Trophoblast cell (in vitro differentiated cells and primary cell): ENCODE data around the gene PALLD.

Experiments
- DNase-seq, 2 donors: peaks; one replicate each; pipeline ENCODE4 v3.0.0-alpha.2; 2016
- H2AFZ ChIP-seq: 2 replicates; pipeline ENCODE4 v1.6.1; 2013; ENCODE audit warnings: low read length, moderate library complexity, mild to moderate bottlenecking; ENCODE audit not compliant: insufficient read depth, poor library complexity
- H2AK5ac ChIP-seq: 2 replicates; pipeline ENCODE4 v1.6.1; 2013; ENCODE audit warnings: mild to moderate bottlenecking, low read length
- H2BK120ac ChIP-seq: 2 replicates; pipeline ENCODE4 v1.6.1; 2013; ENCODE audit warnings: low read length, mild to moderate bottlenecking, moderate library complexity; ENCODE audit not compliant: insufficient read depth, poor library complexity
- H2BK12ac ChIP-seq: 2 replicates; pipeline ENCODE4 v1.6.1; 2013; ENCODE audit warnings: mild to moderate bottlenecking, low read length, moderate library complexity
- H2BK5ac ChIP-seq: 2 replicates; pipeline ENCODE4 v1.6.1; 2013; ENCODE audit warnings: low read length, low read depth, moderate library complexity, mild to moderate bottlenecking; ENCODE audit not compliant: poor library complexity
- H3K14ac ChIP-seq: 2 replicates; pipeline ENCODE4 v1.6.1; 2013; ENCODE audit warnings: mild to moderate bottlenecking, low read length
- H3K18ac ChIP-seq: 2 replicates; pipeline ENCODE4 v1.6.1; 2013; ENCODE audit warnings: mild to moderate bottlenecking, low read length
- H3K23ac ChIP-seq: 2 replicates; pipeline ENCODE4 v1.6.1; 2013; ENCODE audit warnings: low read length
- H3K27ac ChIP-seq: 2 replicates; pipeline ENCODE4 v1.5.1; 2013; ENCODE audit warnings: low read depth, mild to moderate bottlenecking, inconsistent platforms, low read length, moderate library complexity
- H3K27me3 ChIP-seq: 2 replicates; pipeline ENCODE4 v1.6.1; 2013; ENCODE audit warnings: inconsistent platforms, mild to moderate bottlenecking, low read length, moderate library complexity; ENCODE audit not compliant: insufficient read depth
- H3K36me3 ChIP-seq, 2 experiments: 1 replicate in 1 of 2; 2 replicates in 1 of 2; pipeline ENCODE4 v1.6.1; 2013; ENCODE audit warnings: low read length in 2 of 2, mild to moderate bottlenecking in 2 of 2, moderate library complexity in 1 of 2; ENCODE audit not compliant: insufficient read depth in 2 of 2, control insufficient read depth in 1 of 2
- H3K4ac ChIP-seq: 2 replicates; pipeline ENCODE4 v1.6.1; 2013; ENCODE audit warnings: low read depth, mild to moderate bottlenecking, low read length, moderate library complexity
- H3K4me1 ChIP-seq, 2 experiments: 1 replicate in 1 of 2; 2 replicates in 1 of 2; pipeline ENCODE4 v1.6.1; 2013; ENCODE audit warnings: low read length in 2 of 2, mild to moderate bottlenecking in 2 of 2, moderate library complexity in 1 of 2; ENCODE audit not compliant: insufficient read depth in 2 of 2, control insufficient read depth in 1 of 2
- H3K4me2 ChIP-seq: 2 replicates; pipeline ENCODE4 v1.6.1; 2013; ENCODE audit warnings: inconsistent platforms, mild to moderate bottlenecking, low read length, moderate library complexity
- H3K4me3 ChIP-seq: 2 replicates; pipeline ENCODE4 v1.5.1; 2013; ENCODE audit warnings: mild to moderate bottlenecking, low read depth, low read length, inconsistent platforms
- H3K79me1 ChIP-seq: one replicate; pipeline ENCODE4 v1.6.1; 2013; ENCODE audit warnings: low read length
- H3K79me2 ChIP-seq: 2 replicates; pipeline ENCODE4 v1.6.1; 2013; ENCODE audit warnings: low read length, mild to moderate bottlenecking; ENCODE audit not compliant: control insufficient read depth, insufficient read depth, poor library complexity
- H3K9ac ChIP-seq: 2 replicates; pipeline ENCODE4 v1.6.1; 2013; ENCODE audit warnings: mild to moderate bottlenecking, low read length
- H3K9me3 ChIP-seq: 2 replicates; pipeline ENCODE4 v1.6.1; 2013; ENCODE audit warnings: low read depth, mild to moderate bottlenecking, control low read depth, inconsistent platforms, low read length; ENCODE audit not compliant: insufficient read depth
- H4K12ac ChIP-seq: 2 replicates; pipeline ENCODE4 v1.6.1; 2013; ENCODE audit warnings: low read depth, mild to moderate bottlenecking, low read length, moderate library complexity
- H4K8ac ChIP-seq: 2 replicates; pipeline ENCODE4 v1.6.1; 2013; ENCODE audit warnings: low read depth, mild to moderate bottlenecking, low read length, moderate library complexity
- H4K91ac ChIP-seq: one replicate; pipeline ENCODE4 v1.6.1; 2013; ENCODE audit warnings: low read depth, mild to moderate bottlenecking, low read length, moderate library complexity
- WGBS: extraction: QIAGEN DNeasy Blood & Tissue Kit; methylation state at CpG from one replicate; pipeline ENCODE4 v1.1.7; 2013; ENCODE audit warnings: missing lambda C conversion rate; ENCODE audit not compliant: insufficient read length, insufficient coverage; ENCODE audit errors: extremely low coverage; 5-methylcytosine and 5-hydroxymethylcytosine counted together

Gene PALLD

GRCh38 chr4:168787334-168787733 is 290.5 kb downstream of the PALLD start:
- DNase-seq, result peak in 1 of 2 donors; percentile 58
- Histone ChIP-seq H3K9me3 (peaks cover 1% of the 10 kb centered on the region), H3K4ac (no peak overlapping the region), H3K4me2 (no peak overlapping the region), H3K79me1 (peaks cover 16% of the 10 kb centered on the region), H3K27me3 (no peaks in the 10 kb centered on the region), H2BK120ac (no peak overlapping the region), H3K18ac (no peak overlapping the region), H2BK5ac (no peak overlapping the region), H3K36me3 (peaks cover 2% of the 10 kb centered on the region in 2 experiments), H3K79me2 (no peaks in the 10 kb centered on the region), H3K4me3 (no peak overlapping the region), H2AK5ac (no peak overlapping the region), H4K91ac (no peak overlapping the region), H3K27ac (no peak overlapping the region), H3K23ac (no peak overlapping the region), H2BK12ac (no peak overlapping the region), H4K8ac (no peak overlapping the region), H2AFZ (no peak overlapping the region), H4K12ac (no peak overlapping the region), H3K9ac (no peak overlapping the region), H3K4me1 (peaks cover 9 to 14% of the 10 kb centered on the region in 2 experiments), H3K14ac (no peak overlapping the region)
- WGBS, result no CpG with 5 or more reads among the region's 1 CpG

GRCh38 chr4:168787801-168788595 is 291.1 kb downstream of the PALLD start:
- H4K8ac ChIP-seq, result no peak overlapping the region
- H3K4me3 ChIP-seq, result no peak overlapping the region
- H3K9ac ChIP-seq, result peak overlapping the region; percentile 12
- H3K9me3 ChIP-seq, result peaks cover 1% of the 10 kb centered on the region
- DNase-seq, result peak in 1 of 2 donors; percentile 81
- H3K23ac ChIP-seq, result no peak overlapping the region
- H2BK12ac ChIP-seq, result peak overlapping the region; percentile 77
- no peak overlapping the region for H2AFZ ChIP-seq
- no peaks in the 10 kb centered on the region for H3K27me3 ChIP-seq
- no peak overlapping the region for H3K4me2 ChIP-seq
- H4K91ac ChIP-seq, result no peak overlapping the region
- no peak overlapping the region for H2BK5ac ChIP-seq
- peak overlapping the region; percentile 7 for H3K14ac ChIP-seq
- no peaks in the 10 kb centered on the region for H3K79me2 ChIP-seq
- no peak overlapping the region for H2BK120ac ChIP-seq
- peak overlapping the region; percentile 53 for H2AK5ac ChIP-seq
- no peak overlapping the region for H3K27ac ChIP-seq
- H3K18ac ChIP-seq, result peak overlapping the region; percentile 25
- peaks cover 2% of the 10 kb centered on the region in 2 experiments for H3K36me3 ChIP-seq
- no CpG with 5 or more reads among the region's 10 CpGs for WGBS
- peaks cover 16% of the 10 kb centered on the region for H3K79me1 ChIP-seq
- no peak overlapping the region for H4K12ac ChIP-seq
- H3K4me1 ChIP-seq, result peaks cover 9 to 14% of the 10 kb centered on the region in 2 experiments
- H3K4ac ChIP-seq, result peak overlapping the region; percentile 67

- no peaks in the 10 kb centered on the region for H3K79me2 ChIP-seq
- no peak overlapping the region for H3K4me3 ChIP-seq
- no peak overlapping the region for H4K8ac ChIP-seq
- no peak overlapping the region for H2AK5ac ChIP-seq
- H3K14ac ChIP-seq, result no peak overlapping the region
- no peak overlapping the region for H2BK120ac ChIP-seq
- no peak overlapping the region for H2BK12ac ChIP-seq
- H3K4ac ChIP-seq, result no peak overlapping the region
- no peak overlapping the region for H3K4me2 ChIP-seq
- H3K9ac ChIP-seq, result no peak overlapping the region
- H2BK5ac ChIP-seq, result no peak overlapping the region
- H3K36me3 ChIP-seq, result peaks cover 2 to 6% of the 10 kb centered on the region in 2 experiments
- H4K12ac ChIP-seq, result no peak overlapping the region
- H3K27me3 ChIP-seq, result no peaks in the 10 kb centered on the region
- H3K27ac ChIP-seq, result no peak overlapping the region
- no peak overlapping the region for H2AFZ ChIP-seq
- H3K23ac ChIP-seq, result no peak overlapping the region
- H3K18ac ChIP-seq, result no peak overlapping the region
- peaks cover 3% of the 10 kb centered on the region for H3K79me1 ChIP-seq
- no peak overlapping the region for H4K91ac ChIP-seq
- peaks cover 3% of the 10 kb centered on the region for H3K9me3 ChIP-seq
- DNase-seq, result no peak
- peaks cover 8 to 12% of the 10 kb centered on the region in 2 experiments for H3K4me1 ChIP-seq
These were observed 294.0 kb downstream of the PALLD start for GRCh38 chr4:168790898-168791297.

GRCh38 chr4:168791376-168791775 is 294.5 kb downstream of the PALLD start:
- H3K9ac ChIP-seq, result no peak overlapping the region
- H3K4ac ChIP-seq, result no peak overlapping the region
- H2BK12ac ChIP-seq, result no peak overlapping the region
- WGBS, result no CpG with 5 or more reads among the region's 5 CpGs
- no peak overlapping the region for H3K18ac ChIP-seq
- no peak for DNase-seq
- H3K14ac ChIP-seq, result no peak overlapping the region
- no peak overlapping the region for H3K4me3 ChIP-seq
- no peaks in the 10 kb centered on the region for H3K79me2 ChIP-seq
- H3K79me1 ChIP-seq, result peaks cover 3% of the 10 kb centered on the region
- H3K36me3 ChIP-seq, result peaks cover 2 to 6% of the 10 kb centered on the region in 2 experiments
- H3K27ac ChIP-seq, result no peak overlapping the region
- H4K12ac ChIP-seq, result no peak overlapping the region
- H2AK5ac ChIP-seq, result no peak overlapping the region
- no peak overlapping the region for H4K91ac ChIP-seq
- H3K27me3 ChIP-seq, result no peaks in the 10 kb centered on the region
- H3K23ac ChIP-seq, result no peak overlapping the region
- H3K4me2 ChIP-seq, result no peak overlapping the region
- H2BK120ac ChIP-seq, result no peak overlapping the region
- no peak overlapping the region for H2AFZ ChIP-seq
- H2BK5ac ChIP-seq, result no peak overlapping the region
- H3K9me3 ChIP-seq, result peaks cover 3% of the 10 kb centered on the region
- H4K8ac ChIP-seq, result no peak overlapping the region
- H3K4me1 ChIP-seq, result peaks cover 13 to 16% of the 10 kb centered on the region in 2 experiments
